ENCODE measurements around the gene ARMC6.

DNA sequence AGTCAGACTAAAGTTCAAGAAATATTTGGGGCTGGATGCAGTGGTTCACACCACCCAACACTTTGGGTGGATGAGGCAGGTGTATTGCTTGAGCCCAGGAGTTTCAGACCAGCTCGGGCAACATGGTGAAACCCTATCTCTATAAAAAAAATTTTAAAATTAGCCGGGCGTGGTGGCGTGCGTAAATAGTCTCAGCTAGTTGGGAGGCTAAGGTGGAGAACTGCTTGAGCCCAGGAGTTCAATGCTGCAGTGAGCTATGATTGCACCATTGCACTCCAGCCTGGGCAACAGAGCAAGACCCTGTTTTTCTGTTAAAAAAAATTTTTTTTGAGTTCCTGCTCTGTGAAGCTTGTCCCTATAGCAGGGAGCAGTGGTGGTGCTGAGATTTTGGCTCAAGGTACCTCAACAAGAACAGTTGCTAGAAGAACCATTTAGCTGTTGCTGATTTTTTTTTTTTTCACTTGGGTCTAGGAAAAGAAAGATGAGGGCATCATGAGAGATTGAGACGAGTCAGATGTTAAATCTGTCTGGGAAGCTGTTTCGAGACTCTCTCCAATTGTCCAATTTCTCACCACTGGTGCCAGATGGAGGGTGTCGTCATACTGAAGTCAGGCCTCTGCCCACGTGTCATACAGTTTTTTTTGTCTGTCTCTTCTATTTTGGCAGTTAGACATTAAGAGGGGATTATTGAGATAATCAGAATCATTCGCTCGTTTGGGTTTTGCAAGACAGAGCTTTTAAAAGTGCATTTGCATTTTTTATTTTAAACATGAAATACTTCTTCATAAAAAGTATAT, 34.1 kb downstream of the ARMC6 start:
- TF ChIP-seq POLR2AphosphoS5 (IDR thresholded peaks at IDR 0.05; ENCODE audit: low read depth, low read length): no peak
- TF ChIP-seq POLR2A (IDR thresholded peaks at IDR 0.05; ENCODE audit: low read depth, low read length): no peak
- no peak for TF ChIP-seq TAF1 (IDR thresholded peaks at IDR 0.05; ENCODE audit: low read depth, low read length)
- TF ChIP-seq SPI1 (IDR thresholded peaks at IDR 0.05; ENCODE audit: low read depth, low read length): no peak

Measured in GM12891 (cell line).